Spleen (tissue), 11 donors: ENCODE results near the gene PRKACG. TPM values are rescaled to one million over a fixed set of nuclear protein-coding genes. Genes with fewer than 3 reads are reported as not detected.

Experiments
- DNase-seq: peaks from one replicate; pipeline ENCODE4 v3.0.0-alpha.2; 2020
- H3K27ac ChIP-seq, 8 donors: fragments of 200-600 bp; sonication (generic) in 7 of 8; 1 replicate in 4 of 8; 2 replicates in 4 of 8; pipeline versions ENCODE4 v1.5.0 to v1.8.0; 2016 to 2021; ENCODE audit warnings: inconsistent platforms in 4 of 8, mild to moderate bottlenecking in 4 of 8, moderate library complexity in 1 of 8
- H3K27me3 ChIP-seq, 7 donors: fragments of 200-600 bp; sonication (generic) in 6 of 7; replicated peaks in 1 of 7; 1 replicate in 4 of 7; 2 replicates in 3 of 7; pipeline versions ENCODE4 v1.5.0 to v1.8.0; 2016 to 2021; ENCODE audit warnings: inconsistent platforms in 3 of 7, mild to moderate bottlenecking in 1 of 7
- H3K36me3 ChIP-seq, 6 donors: fragments of 200-600 bp; sonication (generic) in 5 of 6; 1 replicate in 4 of 6; 2 replicates in 2 of 6; pipeline versions ENCODE4 v1.5.0 to v1.8.0; 2016 to 2021; ENCODE audit warnings: inconsistent platforms in 2 of 6
- H3K4me1 ChIP-seq, 6 donors: fragments of 200-600 bp; sonication (generic) in 5 of 6; 1 replicate in 3 of 6; 2 replicates in 3 of 6; pipeline versions ENCODE4 v1.5.0 to v1.8.0; 2016 to 2021; ENCODE audit warnings: inconsistent platforms in 3 of 6
- H3K4me3 ChIP-seq, 8 donors: fragments of 200-600 bp; sonication (generic) in 7 of 8; 1 replicate in 4 of 8; 2 replicates in 4 of 8; pipeline versions ENCODE4 v1.5.0 to v1.8.0; 2016 to 2021; ENCODE audit warnings: inconsistent platforms in 4 of 8, mild to moderate bottlenecking in 4 of 8, moderate library complexity in 2 of 8
- H3K9me3 ChIP-seq, 8 donors: fragments of 200-600 bp; sonication (generic) in 7 of 8; 1 replicate in 4 of 8; 2 replicates in 4 of 8; pipeline versions ENCODE4 v1.5.0 to v1.8.0; 2016 to 2021; ENCODE audit warnings: inconsistent platforms in 4 of 8
- POLR2A ChIP-seq, 3 donors: fragments of 450-650 bp; IDR thresholded peaks; one replicate each; pipeline ENCODE4 v1.5.1; 2017; ENCODE audit warnings: antibody characterized with exemption in 3 of 3, mild to moderate bottlenecking in 1 of 3
- POLR2AphosphoS5 ChIP-seq, 3 donors: sonication (generic); formaldehyde crosslinking; IDR thresholded peaks; one replicate each; pipeline ENCODE4 v1.5.1; 2017; ENCODE audit warnings: antibody characterized with exemption in 3 of 3
- WGBS, 5 donors: extraction: QIAGEN DNeasy Blood & Tissue Kit in 3 of 5; methylation state at CpG; one replicate each; pipeline versions ENCODE4 v1.1.5 to v1.1.7; 2013 to 2018; 5-methylcytosine and 5-hydroxymethylcytosine counted together
- intact Hi-C: fragments of 100-400 bp; cut with DNase I; formaldehyde crosslinking; loops from one replicate; pipeline ENCODE4 v1.15.0; 2023; ENCODE audit warnings: low total_unique reads
- polyA plus RNA-seq, 3 donors: library from polyadenylated mRNA; stranded (reverse); fragments of 200-250 nt; gene quantifications; one replicate each; pipeline ENCODE4 v1.2.1, GENCODE V29; 2013
- total RNA-seq, 7 donors: library from RNA; depleted of rRNA in 3 of 7; stranded (reverse); fragments of >200 nt in 3 of 7; fragmentation: NEBNext Ultra II Directional in 4 of 7; extraction: Animal tissue kit (Norgen Biotek cat#: 25700) in 4 of 7; gene quantifications; one replicate each; pipeline versions ENCODE4 v1.1.0 to v1.2.1, GENCODE V29; 2016 to 2021
- TF ChIP-seq, protein P1 (sequence below), 11 experiments: fragments of 200-600 bp in 7 of 11; fragments of 450-650 bp in 4 of 11; sonication (generic) in 4 of 11; IDR thresholded peaks in 8 of 11; conservative IDR thresholded peaks in 3 of 11; 1 replicate in 7 of 11; 2 replicates in 4 of 11; pipeline versions ENCODE4 v1.4.0 to v1.8.0; 2016 to 2021; ENCODE audit warnings: antibody characterized with exemption in 11 of 11, inconsistent platforms in 4 of 11, mild to moderate bottlenecking in 1 of 11
- donor health status: healthy with polysubstance abuse.
- donor health status: DM: no; HTN: no; CAD: no; lungs with moderate emphysema.
- donor health status: DM: no; HTN: no; CAD: no.
- donor health status: Bipolar disorder and iron deficiency.
- donor health status: healthy.
- donor health status: DM: no; HTN: no; CAD: no.
- donor health status: DM: yes; HTN: yes; CAD: no.

Gene PRKACG
- total and polyA plus RNA-seq, 10 donors, result not detected

DNA sequence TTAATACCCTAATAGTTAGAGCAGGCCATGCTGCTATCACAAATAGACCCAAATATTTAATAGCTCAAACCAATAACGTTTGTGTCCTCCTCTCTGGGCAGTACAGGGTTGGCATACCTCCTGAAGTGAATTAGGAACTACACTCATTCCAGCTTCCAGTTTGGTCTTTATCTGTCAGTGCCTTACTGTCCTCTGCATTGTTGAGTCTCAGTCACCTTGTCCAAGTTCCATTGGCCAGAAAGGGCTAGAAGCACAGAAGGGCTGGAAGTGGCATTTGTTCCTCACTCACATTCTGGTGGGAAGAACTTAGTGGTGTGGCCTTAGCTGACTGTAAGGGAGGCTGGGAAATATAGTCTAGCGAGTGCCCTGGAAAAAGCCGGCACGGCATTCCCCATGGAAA lies 32.8 kb upstream of the PRKACG start:
- Histone ChIP-seq H3K27me3 (no peaks in the 10 kb centered on the region), H3K9me3 (no peaks in the 10 kb centered on the region), H3K4me3 (no peak overlapping the region), H3K27ac (no peak overlapping the region), H3K36me3 (peaks cover 0 to 54% (median 35%) of the 10 kb centered on the region in 6 donors), H3K4me1 (peaks cover 0 to 36% (median 6%) of the 10 kb centered on the region in 6 donors)
- 64 to 87% (median 78%) methylated on average over 3 to 4 of the region's 4 CpGs for WGBS, 5 donors
- intact Hi-C loops, result no loop called here
- no peak for DNase-seq
- TF ChIP-seq, protein P1, sequence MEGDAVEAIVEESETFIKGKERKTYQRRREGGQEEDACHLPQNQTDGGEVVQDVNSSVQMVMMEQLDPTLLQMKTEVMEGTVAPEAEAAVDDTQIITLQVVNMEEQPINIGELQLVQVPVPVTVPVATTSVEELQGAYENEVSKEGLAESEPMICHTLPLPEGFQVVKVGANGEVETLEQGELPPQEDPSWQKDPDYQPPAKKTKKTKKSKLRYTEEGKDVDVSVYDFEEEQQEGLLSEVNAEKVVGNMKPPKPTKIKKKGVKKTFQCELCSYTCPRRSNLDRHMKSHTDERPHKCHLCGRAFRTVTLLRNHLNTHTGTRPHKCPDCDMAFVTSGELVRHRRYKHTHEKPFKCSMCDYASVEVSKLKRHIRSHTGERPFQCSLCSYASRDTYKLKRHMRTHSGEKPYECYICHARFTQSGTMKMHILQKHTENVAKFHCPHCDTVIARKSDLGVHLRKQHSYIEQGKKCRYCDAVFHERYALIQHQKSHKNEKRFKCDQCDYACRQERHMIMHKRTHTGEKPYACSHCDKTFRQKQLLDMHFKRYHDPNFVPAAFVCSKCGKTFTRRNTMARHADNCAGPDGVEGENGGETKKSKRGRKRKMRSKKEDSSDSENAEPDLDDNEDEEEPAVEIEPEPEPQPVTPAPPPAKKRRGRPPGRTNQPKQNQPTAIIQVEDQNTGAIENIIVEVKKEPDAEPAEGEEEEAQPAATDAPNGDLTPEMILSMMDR (IDR thresholded peaks at IDR 0.05 in 8 of 11, conservative IDR thresholded peaks at IDR 0.05 in 3 of 11), result no peak
- TF ChIP-seq POLR2AphosphoS5 (IDR thresholded peaks at IDR 0.05) (no peak), POLR2A (IDR thresholded peaks at IDR 0.05) (no peak)

DNA sequence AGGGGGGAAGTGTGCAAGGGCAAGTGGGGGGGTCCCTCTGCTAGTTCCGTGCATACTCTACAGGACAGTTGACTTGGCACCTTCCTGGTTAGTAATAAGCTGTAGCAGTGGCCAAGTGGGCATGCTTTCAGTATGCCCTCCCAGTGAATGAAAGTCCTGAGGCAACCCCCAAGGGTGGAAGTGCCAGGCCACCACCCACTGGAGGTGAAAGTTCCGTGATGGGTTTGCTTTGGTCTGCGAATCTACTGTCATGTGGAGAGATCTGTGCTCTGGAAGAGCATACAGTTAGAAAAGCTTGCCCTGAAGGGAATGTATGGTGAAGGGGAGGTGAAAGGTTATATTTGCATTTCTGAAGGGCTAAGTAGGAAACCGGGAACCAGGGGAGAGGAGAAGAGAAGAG lies 31.9 kb upstream of the PRKACG start:
- Histone ChIP-seq H3K36me3 (peaks cover 0 to 45% (median 35%) of the 10 kb centered on the region in 6 donors), H3K4me3 (no peak overlapping the region), H3K27ac (no peak overlapping the region), H3K4me1 (peaks cover 0 to 36% (median 6%) of the 10 kb centered on the region in 6 donors), H3K9me3 (no peaks in the 10 kb centered on the region), H3K27me3 (no peaks in the 10 kb centered on the region)
- WGBS, 5 donors, result 84 to 99% (median 88%) methylated on average over 4 of the region's 4 CpGs
- no peak for DNase-seq
- no peak for TF ChIP-seq POLR2A (IDR thresholded peaks at IDR 0.05)
- no peak for TF ChIP-seq POLR2AphosphoS5 (IDR thresholded peaks at IDR 0.05)
- TF ChIP-seq, protein P1 (IDR thresholded peaks at IDR 0.05 in 8 of 11, conservative IDR thresholded peaks at IDR 0.05 in 3 of 11), result no peak
- intact Hi-C loops, result no loop called here

DNA sequence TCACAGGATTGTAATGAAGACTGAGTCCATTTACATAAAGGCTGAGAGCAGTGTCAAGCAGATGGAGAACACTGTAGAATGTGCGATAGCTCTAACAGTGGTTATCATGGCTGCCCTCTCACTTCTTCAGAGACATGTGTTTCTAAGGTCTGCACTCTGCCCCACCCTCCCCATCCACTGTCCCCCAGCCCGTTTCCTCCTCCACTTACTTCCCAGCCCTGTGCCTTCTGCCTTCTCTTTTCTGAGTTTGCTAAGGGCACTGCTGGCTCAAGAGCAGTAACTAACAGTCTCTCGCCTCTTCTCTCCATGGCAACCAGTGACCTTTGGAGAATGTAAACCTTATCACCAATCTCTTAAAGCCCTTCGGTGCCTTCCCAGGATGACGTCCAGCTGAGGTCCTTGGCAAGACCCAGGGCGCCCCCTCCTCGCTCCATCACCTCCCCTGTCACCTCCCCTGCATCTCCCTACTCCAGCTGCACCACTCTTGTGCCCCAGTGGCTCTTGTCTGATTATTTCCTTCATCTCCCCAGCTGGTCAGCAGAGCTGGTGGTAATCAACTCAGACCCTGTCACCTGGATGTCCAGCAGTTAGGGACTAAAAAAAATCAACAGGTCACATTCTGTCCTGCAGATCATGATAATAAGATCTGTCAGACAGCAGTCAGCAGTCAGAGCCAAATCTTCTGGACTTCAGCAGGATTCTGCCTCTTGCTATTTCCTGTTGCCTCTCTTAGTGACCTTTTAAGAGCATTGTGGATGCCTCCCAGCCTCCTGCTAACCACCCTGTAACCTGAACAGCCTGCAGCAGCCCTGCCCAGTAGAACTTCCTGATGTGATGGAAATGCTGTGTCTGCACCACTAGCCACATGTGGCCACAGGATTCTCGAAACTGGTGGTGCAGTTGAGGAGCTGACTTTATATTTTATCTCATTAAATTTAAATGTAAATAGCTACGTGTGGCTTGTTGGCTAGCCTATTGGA lies 30.6 kb upstream of the PRKACG start:
- H3K36me3 ChIP-seq, result peaks cover 0 to 38% (median 30%) of the 10 kb centered on the region in 6 donors
- whole genome bisulfite sequencing, 5 donors, result 58 to 67% (median 63%) methylated on average over 9 of the region's 9 CpGs
- intact Hi-C loops, result no loop called here
- no peak for DNase-seq
- peak in 1 of 3 donors; percentile 11 for TF ChIP-seq POLR2AphosphoS5 (IDR thresholded peaks at IDR 0.05)
- TF ChIP-seq POLR2A (IDR thresholded peaks at IDR 0.05), result no peak
- H3K4me3 ChIP-seq, result no peak overlapping the region
- no peaks in the 10 kb centered on the region for H3K9me3 ChIP-seq
- peak overlapping the region in 3 of 8 donors; percentile 1 to 34 (median 17) for H3K27ac ChIP-seq
- no peaks in the 10 kb centered on the region for H3K27me3 ChIP-seq
- H3K4me1 ChIP-seq, result peaks cover 0 to 36% (median 6%) of the 10 kb centered on the region in 6 donors

DNA sequence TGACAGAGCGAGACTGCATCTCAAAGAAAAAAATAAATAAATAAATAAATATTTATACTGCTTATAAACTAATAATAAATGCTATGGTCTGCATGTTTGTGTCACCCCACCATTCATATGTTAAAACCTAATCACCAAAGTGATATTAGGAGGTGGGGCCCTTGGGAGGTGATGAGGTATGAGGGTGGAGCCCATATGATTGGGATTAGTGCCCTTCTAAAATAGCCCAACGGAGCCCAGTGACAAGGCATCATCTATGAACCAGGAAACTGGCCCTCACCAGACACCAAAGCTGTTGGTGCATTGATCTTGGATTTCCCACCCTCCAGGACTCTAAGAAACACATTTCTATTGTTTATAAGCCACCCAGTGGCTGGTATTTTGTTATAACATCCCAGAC lies 26.7 kb upstream of the PRKACG start:
- 93 to 98% (median 94%) methylated on average over 2 of the region's 2 CpGs for WGBS, 5 donors
- intact Hi-C loops, result no loop called here

More for the DNA sequence above, 26.7 kb upstream of the PRKACG start:
- TF ChIP-seq POLR2A (IDR thresholded peaks at IDR 0.05) (no peak), POLR2AphosphoS5 (IDR thresholded peaks at IDR 0.05) (no peak)
- TF ChIP-seq, protein P1 (IDR thresholded peaks at IDR 0.05 in 8 of 11, conservative IDR thresholded peaks at IDR 0.05 in 3 of 11), result no peak
- no peak overlapping the region for H3K27ac ChIP-seq
- H3K4me3 ChIP-seq, result no peak overlapping the region
- no peak for DNase-seq
- H3K36me3 ChIP-seq, result peaks cover 0 to 4% (median 0%) of the 10 kb centered on the region in 6 donors
- H3K27me3 ChIP-seq, result no peaks in the 10 kb centered on the region
- H3K9me3 ChIP-seq, result no peaks in the 10 kb centered on the region
- peaks cover 5 to 46% (median 17%) of the 10 kb centered on the region in 6 donors for H3K4me1 ChIP-seq
